Endothelial cell (in vitro differentiated cells): ENCODE data around the gene NCKAP5L. TPM values are rescaled to one million over a fixed set of nuclear protein-coding genes. Genes with fewer than 3 reads are reported as not detected.
A peak's percentile ranks its signal among the peaks of the same experiment; 100 is the strongest.

ENCODE experiments used
- DNase-seq: peaks from one replicate; pipeline ENCODE4 v3.0.0; 2021; ENCODE audit warnings: low spot score
- H3K27ac Mint-ChIP-seq: one replicate; pipeline ENCODE4 v1.8.0; 2021; ENCODE audit warnings: mixed read lengths, inconsistent platforms; ENCODE audit not compliant: unreplicated experiment
- H3K27me3 Mint-ChIP-seq: one replicate; pipeline ENCODE4 v1.8.0; 2021; ENCODE audit warnings: mild to moderate bottlenecking, moderate library complexity, mixed read lengths, inconsistent platforms; ENCODE audit not compliant: unreplicated experiment
- H3K36me3 Mint-ChIP-seq: one replicate; pipeline ENCODE4 v1.8.0; 2021; ENCODE audit warnings: mild to moderate bottlenecking, low read depth, mixed read lengths, inconsistent platforms; ENCODE audit not compliant: unreplicated experiment
- H3K4me1 Mint-ChIP-seq: one replicate; pipeline ENCODE4 v1.8.0; 2021; ENCODE audit warnings: mild to moderate bottlenecking, mixed read lengths, inconsistent platforms; ENCODE audit not compliant: unreplicated experiment
- H3K4me3 Mint-ChIP-seq: one replicate; pipeline ENCODE4 v1.8.0; 2021; ENCODE audit warnings: mild to moderate bottlenecking, mixed read lengths, inconsistent platforms; ENCODE audit not compliant: unreplicated experiment
- H3K9me3 Mint-ChIP-seq: one replicate; pipeline ENCODE4 v1.8.0; 2021; ENCODE audit warnings: mixed read lengths, inconsistent platforms; ENCODE audit not compliant: unreplicated experiment
- CTCF ChIP-seq: fragments of 200-600 bp; sonication (generic); IDR thresholded peaks from one replicate; pipeline ENCODE4 v1.5.0; 2021; ENCODE audit warnings: antibody characterized with exemption; ENCODE audit not compliant: unreplicated experiment
- total RNA-seq: library from RNA; stranded (reverse); fragmentation: NEBNext Ultra II Directional; extraction: Animal tissue kit (Norgen Biotek cat#: 25700); gene quantifications from one replicate; pipeline ENCODE4 v1.2.1, GENCODE V29; 2021; ENCODE audit not compliant: unreplicated experiment

The NCKAP5L gene
- total RNA-seq, 1 donor from 2014 or later, result 70.9 TPM

GRCh38 chr12:49761677-49762467, 66.3 kb downstream of the NCKAP5L start:
- Mint-ChIP-seq H3K9me3 (no peaks in the 10 kb centered on the region), H3K36me3 (peaks cover 64% of the 10 kb centered on the region), H3K27ac (peak overlapping the region; percentile 10), H3K4me1 (peaks cover 35% of the 10 kb centered on the region), H3K27me3 (peaks cover 1% of the 10 kb centered on the region), H3K4me3 (peak overlapping the region; percentile 35)
- no peak for DNase-seq
- TF ChIP-seq CTCF, result no peak

DNA sequence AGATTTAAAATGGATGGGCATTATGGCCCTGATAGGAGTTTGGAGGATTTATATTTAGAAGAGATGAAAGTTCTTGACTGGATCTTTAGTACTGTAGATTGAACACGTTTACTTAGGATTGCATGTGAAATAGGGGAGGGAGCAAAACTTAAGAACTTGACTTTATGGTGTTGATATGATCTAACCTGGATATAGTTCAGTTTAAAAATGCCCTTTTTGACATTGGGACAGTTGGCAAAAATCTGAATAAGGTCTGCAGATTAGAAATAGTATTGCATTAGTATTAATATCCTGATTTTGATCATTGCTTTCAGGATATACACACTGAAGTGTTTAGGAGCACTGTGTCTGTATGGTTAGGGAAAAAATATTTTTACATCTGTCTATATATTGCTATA, 77.2 kb downstream of the NCKAP5L start:
- H3K4me3 Mint-ChIP-seq, result no peak overlapping the region
- H3K27me3 Mint-ChIP-seq, result peaks cover 2% of the 10 kb centered on the region
- no peak for TF ChIP-seq CTCF
- H3K4me1 Mint-ChIP-seq, result peaks cover 28% of the 10 kb centered on the region
- no peak for DNase-seq
- H3K9me3 Mint-ChIP-seq, result no peaks in the 10 kb centered on the region
- peaks cover 6% of the 10 kb centered on the region for H3K36me3 Mint-ChIP-seq
- peak overlapping the region; percentile 58 for H3K27ac Mint-ChIP-seq

DNA sequence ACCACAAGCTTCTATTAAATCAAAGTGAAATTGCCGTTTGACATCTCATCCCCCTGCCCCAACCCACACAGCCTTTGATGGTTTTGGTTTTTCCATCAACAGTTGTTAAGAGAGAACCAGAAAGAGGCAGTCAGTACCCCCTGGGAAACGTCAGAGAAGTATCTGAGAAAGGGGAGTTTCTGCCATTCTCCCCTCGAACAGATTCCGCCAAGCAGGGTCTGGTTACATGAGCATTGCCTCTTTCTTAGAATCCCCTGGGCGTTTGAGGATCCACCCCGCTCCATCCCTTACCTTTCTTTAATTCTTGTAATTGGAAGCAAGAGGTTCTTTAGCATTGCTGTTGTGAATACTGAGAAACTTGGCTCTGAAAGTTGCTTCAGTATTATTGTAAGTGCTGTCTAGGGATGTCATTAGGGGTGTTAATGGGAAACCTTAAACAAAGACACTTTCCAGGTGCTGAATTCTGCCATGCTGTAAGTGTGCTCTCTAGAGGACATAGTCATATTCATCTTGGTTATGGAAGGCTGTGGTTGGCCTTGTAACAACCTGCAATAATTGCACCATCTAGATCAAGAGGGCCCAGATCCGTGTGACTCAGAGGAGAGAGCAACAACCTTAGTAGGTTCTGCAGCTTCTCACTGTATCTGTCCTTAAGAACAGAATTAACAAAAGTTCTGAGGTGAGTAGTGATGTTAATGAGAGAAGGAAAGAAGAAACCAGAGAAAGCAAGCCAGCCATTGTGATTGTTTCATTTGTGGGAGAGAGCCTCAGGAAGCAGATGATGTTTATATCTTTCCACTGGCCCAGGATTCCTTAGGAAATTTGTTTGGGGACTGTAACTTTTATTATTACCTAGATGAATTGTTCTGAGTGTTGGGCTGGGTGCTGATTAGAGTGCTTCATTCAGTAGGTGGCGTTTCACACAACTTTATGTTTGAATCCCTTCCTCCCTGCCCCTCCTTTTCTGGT, 77.9 kb downstream of the NCKAP5L start:
- H3K4me1 Mint-ChIP-seq, result peaks cover 28% of the 10 kb centered on the region
- no peak for TF ChIP-seq CTCF
- H3K9me3 Mint-ChIP-seq, result no peaks in the 10 kb centered on the region
- peaks cover 2% of the 10 kb centered on the region for H3K27me3 Mint-ChIP-seq
- no peak overlapping the region for H3K4me3 Mint-ChIP-seq
- H3K36me3 Mint-ChIP-seq, result peaks cover 6% of the 10 kb centered on the region
- DNase-seq, result no peak
- H3K27ac Mint-ChIP-seq, result peak overlapping the region; percentile 58

DNA sequence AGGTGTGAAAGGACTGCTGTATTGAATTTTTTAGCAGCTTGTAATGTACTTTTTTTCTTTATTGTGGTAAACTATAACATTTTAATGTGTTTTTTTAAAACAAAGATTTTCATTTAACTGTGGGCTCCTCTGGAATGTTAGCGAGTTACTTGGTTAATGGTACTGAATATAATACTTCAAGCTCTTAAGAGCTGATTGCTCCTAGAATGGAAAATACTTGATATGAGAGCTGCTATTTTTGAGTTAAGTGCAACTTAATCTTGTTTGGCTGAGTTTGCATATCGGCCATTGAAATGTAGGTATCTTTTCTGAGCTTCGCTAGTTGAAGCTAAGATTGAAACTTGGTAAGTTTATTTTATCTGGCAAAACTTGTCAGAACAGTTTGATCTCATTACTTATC, 79.4 kb downstream of the NCKAP5L start:
- H3K4me1 Mint-ChIP-seq, result peaks cover 35% of the 10 kb centered on the region

More for the DNA sequence above, 79.4 kb downstream of the NCKAP5L start:
- H3K36me3 Mint-ChIP-seq, result peaks cover 10% of the 10 kb centered on the region
- H3K9me3 Mint-ChIP-seq, result no peaks in the 10 kb centered on the region
- no peak for DNase-seq
- H3K27me3 Mint-ChIP-seq, result peaks cover 2% of the 10 kb centered on the region
- peak overlapping the region; percentile 37 for H3K27ac Mint-ChIP-seq
- no peak for TF ChIP-seq CTCF
- no peak overlapping the region for H3K4me3 Mint-ChIP-seq
